IMR-90 (cell line): ENCODE results near the gene PMS1. TPM values are rescaled to one million over a fixed set of nuclear protein-coding genes. Genes with fewer than 3 reads are reported as not detected.

Experiments used
- ATAC-seq: fragments of 200-7000 bp; cut with Tn5 transposase; 2 replicates; pipeline ENCODE4 v1.9.1; 2020; ENCODE audit warnings: low read depth, mild to moderate bottlenecking, moderate library complexity
- BruUV-seq: library from RNA; stranded (reverse); fragments of 400-500 nt; replicated peaks from 2 replicates; lab custom pipeline; 2021; lab: Mats Ljungman, UMichigan
- CTCF ChIA-PET: fragments of 300-600 bp; formaldehyde crosslinking; extraction: SDS; loops from one replicate; lab custom pipeline; 2021; ENCODE audit warnings: antibody characterized with exemption; lab: Yijun Ruan, JAX
- POLR2A ChIA-PET: fragments of 300-600 bp; sonication (Branson Sonifier 250); formaldehyde crosslinking; loops from one replicate; lab custom pipeline; 2022; ENCODE audit warnings: antibody characterized with exemption; ENCODE audit not compliant: unreplicated experiment; lab: Charles Lee
- DNase-seq: peaks from one replicate; pipeline ENCODE4 v3.0.0; 2013
- H2AFZ ChIP-seq: replicated peaks from 2 replicates; pipeline ENCODE3; 2013; ENCODE audit warnings: low read length, mild to moderate bottlenecking; ENCODE audit not compliant: poor library complexity
- H2AK5ac ChIP-seq: 2 replicates; pipeline ENCODE4 v1.6.1; 2013; ENCODE audit warnings: low read depth, low read length, inconsistent platforms
- H2AK9ac ChIP-seq: replicated peaks from 2 replicates; pipeline ENCODE3; 2013; ENCODE audit warnings: mild to moderate bottlenecking, low read depth, low read length, moderate library complexity; ENCODE audit not compliant: poor library complexity
- H2BK120ac ChIP-seq: 2 replicates; pipeline ENCODE4 v1.6.1; 2013; ENCODE audit warnings: low read depth, low read length, inconsistent platforms
- H2BK15ac ChIP-seq: 3 replicates; pipeline ENCODE4 v1.6.1; 2013; ENCODE audit warnings: low read depth, low read length, inconsistent platforms
- H2BK20ac ChIP-seq: 2 replicates; pipeline ENCODE4 v1.6.1; 2013; ENCODE audit warnings: low read depth, mild to moderate bottlenecking, inconsistent platforms, low read length, moderate library complexity
- H2BK5ac ChIP-seq: 2 replicates; pipeline ENCODE4 v1.6.1; 2013; ENCODE audit warnings: mild to moderate bottlenecking, low read depth, low read length, inconsistent platforms; ENCODE audit not compliant: poor library complexity, severe bottlenecking
- H3K14ac ChIP-seq: replicated peaks from 2 replicates; pipeline ENCODE4 v1.6.1; 2013; ENCODE audit warnings: low read depth, low read length, inconsistent platforms
- H3K18ac ChIP-seq: 2 replicates; pipeline ENCODE4 v1.6.1; 2013; ENCODE audit warnings: low read depth, low read length, control low read depth
- H3K23ac ChIP-seq: 2 replicates; pipeline ENCODE4 v1.6.1; 2013; ENCODE audit warnings: low read depth, low read length, inconsistent platforms
- H3K27ac ChIP-seq: 2 replicates; pipeline ENCODE4 v1.5.1; 2013; ENCODE audit warnings: mild to moderate bottlenecking, control low read depth, low read length; ENCODE audit not compliant: insufficient read depth
- H3K27me3 ChIP-seq: 2 replicates; pipeline ENCODE4 v1.6.1; 2013; ENCODE audit warnings: low read length; ENCODE audit not compliant: control insufficient read depth, insufficient read depth
- H3K36me3 ChIP-seq: 2 replicates; pipeline ENCODE4 v1.6.1; 2013; ENCODE audit warnings: low read length, mixed read lengths; ENCODE audit not compliant: control insufficient read depth, insufficient read depth
- H3K4ac ChIP-seq: 2 replicates; pipeline ENCODE4 v1.6.1; 2013; ENCODE audit warnings: low read depth, low read length, inconsistent platforms
- H3K4me1 ChIP-seq: 2 replicates; pipeline ENCODE4 v1.6.1; 2013; ENCODE audit warnings: low read length, mixed read lengths; ENCODE audit not compliant: control insufficient read depth, insufficient read depth
- H3K4me2 ChIP-seq: 2 replicates; pipeline ENCODE4 v1.6.1; 2013; ENCODE audit warnings: low read depth, mild to moderate bottlenecking, control low read depth, low read length, moderate library complexity
- H3K4me3 ChIP-seq: 2 replicates; pipeline ENCODE4 v1.5.1; 2013; ENCODE audit warnings: low read depth, mild to moderate bottlenecking, control low read depth, low read length, moderate library complexity; ENCODE audit not compliant: insufficient read depth
- H3K56ac ChIP-seq: 2 replicates; pipeline ENCODE4 v1.6.1; 2013; ENCODE audit warnings: low read length, inconsistent platforms; ENCODE audit not compliant: insufficient read depth; ENCODE audit errors: extremely low read depth
- H3K79me1 ChIP-seq, 2 experiments: 2 replicates each; pipeline ENCODE4 v1.6.1; 2013; ENCODE audit warnings: low read length in 2 of 2, inconsistent platforms in 1 of 2, low read depth in 1 of 2
- H3K9ac ChIP-seq: 2 replicates; pipeline ENCODE4 v1.6.1; 2013; ENCODE audit warnings: low read depth, low read length, control low read depth
- H3K9me1 ChIP-seq: 2 replicates; pipeline ENCODE4 v1.6.1; 2013; ENCODE audit warnings: low read length, inconsistent platforms; ENCODE audit not compliant: insufficient read depth
- H3K9me3 ChIP-seq: 2 replicates; pipeline ENCODE4 v1.6.1; 2013; ENCODE audit warnings: low read length; ENCODE audit not compliant: control insufficient read depth, insufficient read depth
- H4K20me1 ChIP-seq: 2 replicates; pipeline ENCODE4 v1.6.1; 2013; ENCODE audit warnings: low read length, inconsistent platforms; ENCODE audit not compliant: insufficient read depth
- H4K5ac ChIP-seq: 2 replicates; pipeline ENCODE4 v1.6.1; 2013; ENCODE audit warnings: mild to moderate bottlenecking, low read depth, low read length, control low read depth
- H4K8ac ChIP-seq, 2 experiments: 2 replicates each; pipeline ENCODE4 v1.6.1; 2013; ENCODE audit warnings: low read depth in 2 of 2, low read length in 2 of 2, control low read depth in 1 of 2, inconsistent platforms in 1 of 2
- H4K91ac ChIP-seq: 2 replicates; pipeline ENCODE4 v1.6.1; 2013; ENCODE audit warnings: low read depth, low read length, inconsistent platforms; ENCODE audit not compliant: insufficient read depth
- CTCF ChIP-seq: conservative IDR thresholded peaks from 2 replicates; pipeline ENCODE4 v1.5.1; 2012; ENCODE audit warnings: mild to moderate bottlenecking, low read depth, low read length, improper control_type of control experiment
- ELK1 ChIP-seq: fragments of 150-350 bp; IDR thresholded peaks from 2 replicates; pipeline ENCODE4 v1.6.1; 2016; ENCODE audit warnings: low read depth, mild to moderate bottlenecking, low read length, moderate library complexity, borderline replicate concordance
- FOS ChIP-seq: fragments of 150-350 bp; IDR thresholded peaks from 2 replicates; pipeline ENCODE4 v1.6.1; 2016; ENCODE audit warnings: low read depth, low read length
- MXI1 ChIP-seq: IDR thresholded peaks from 2 replicates; pipeline ENCODE4 v1.6.1; 2012; ENCODE audit warnings: low read depth, mild to moderate bottlenecking, low read length, moderate library complexity, borderline replicate concordance
- NFE2L2 ChIP-seq: fragments of 150-350 bp; IDR thresholded peaks from 2 replicates; pipeline ENCODE4 v1.6.1; 2016; ENCODE audit warnings: low read depth, mild to moderate bottlenecking, low read length
- POLR2A ChIP-seq: IDR thresholded peaks from 2 replicates; pipeline ENCODE4 v1.6.1; 2012; ENCODE audit warnings: mild to moderate bottlenecking, low read depth, low read length
- RAD21 ChIP-seq: IDR thresholded peaks from 2 replicates; pipeline ENCODE4 v1.6.1; 2012; ENCODE audit warnings: low read length, improper control_type of control experiment
- RCOR1 ChIP-seq: IDR thresholded peaks from 2 replicates; pipeline ENCODE4 v1.6.1; 2012; ENCODE audit warnings: mild to moderate bottlenecking, low read length, improper control_type of control experiment; ENCODE audit not compliant: insufficient replicate concordance
- WGBS, 2 experiments: methylation state at CpG; one replicate each; pipeline versions ENCODE4 v1.1.5 to v1.1.7; 2013; ENCODE audit warnings: missing lambda C conversion rate in 2 of 2; ENCODE audit not compliant: insufficient read length in 1 of 2; ENCODE audit errors: extremely low coverage in 2 of 2; 5-methylcytosine and 5-hydroxymethylcytosine counted together
- dilution Hi-C: fragments of 300-500 bp; cut with HindIII; formaldehyde crosslinking; loops from one replicate; pipeline ENCODE4 v1.14.3; 2018; ENCODE audit warnings: low sequenced_read_pairs; ENCODE audit not compliant: unreplicated experiment
- in situ Hi-C: fragments of 300-500 bp; cut with MboI; formaldehyde crosslinking; loops from 3 replicates; pipeline ENCODE4 v1.14.3; 2019; ENCODE audit warnings: low sequenced_read_pairs, inconsistent platforms, mixed read lengths
- intact Hi-C: fragments of 100-400 bp; cut with micrococcal nuclease; formaldehyde crosslinking; loops from 2 replicates; pipeline ENCODE4 v1.10.0; 2022
- polyA plus RNA-seq, 3 experiments: library from polyadenylated mRNA; depleted of rRNA; stranded (reverse); fragments of >200 nt; gene quantifications; 2 replicates each; pipeline ENCODE4 v1.2.3, GENCODE V29; 2012; ENCODE audit warnings: low replicate concordance in 1 of 3
- total RNA-seq: library from RNA; depleted of rRNA; stranded (reverse); fragments of >200 nt; gene quantifications from 2 replicates; pipeline ENCODE4 v1.2.3, GENCODE V29; 2012

Gene PMS1
- total and polyA plus RNA-seq, 2 of the 4 experiments (the other 2 are of a cell fraction), result 8.1 to 10.6 TPM

GRCh38 chr2:189874586-189875320 is 90.5 kb downstream of the PMS1 start:
- Histone ChIP-seq H3K27ac (no peak overlapping the region), H4K8ac (no peak overlapping the region), H2AK9ac (no peak overlapping the region), H3K4ac (no peak overlapping the region), H3K79me1 (no peaks in the 10 kb centered on the region), H3K9ac (no peak overlapping the region), H4K5ac (no peak overlapping the region), H3K27me3 (no peaks in the 10 kb centered on the region), H3K4me2 (no peak overlapping the region), H3K14ac (no peak overlapping the region), H2BK15ac (no peak overlapping the region), H3K18ac (no peak overlapping the region), H3K4me1 (no peaks in the 10 kb centered on the region), H3K23ac (no peak overlapping the region), H3K56ac (no peak overlapping the region), H2BK20ac (no peak overlapping the region), H2AK5ac (no peak overlapping the region), H3K9me1 (no peaks in the 10 kb centered on the region), H2BK120ac (no peak overlapping the region), H2BK5ac (no peak overlapping the region), H3K4me3 (no peak overlapping the region), H3K36me3 (peaks cover 2% of the 10 kb centered on the region; the same call in 1 of the 2 replicates), H3K9me3 (no peaks in the 10 kb centered on the region), H2AFZ (no peak overlapping the region), H4K91ac (no peak overlapping the region), H4K20me1 (no peaks in the 10 kb centered on the region)
- intact Hi-C loops (no loop called here), in situ Hi-C loops (no loop called here), dilution Hi-C loops (no loop called here)
- 100% methylated on average over 2 of the region's 4 CpGs; no CpG with 5 or more reads in 1 of the 2 experiments for WGBS, 2 experiments
- DNase-seq, result no peak
- POLR2A ChIA-PET, result no interaction called here
- TF ChIP-seq MXI1 (no peak), FOS (no peak), RCOR1 (no peak), NFE2L2 (no peak), ELK1 (no peak), RAD21 (no peak), POLR2A (no peak), CTCF (no peak)
- no peak for ATAC-seq
- no TSS peak for BruUV-seq
- CTCF ChIA-PET, result no interaction called here
